ENCODE results near the gene MLX.

GRCh38 chr17:42585353-42585752, 18.5 kb downstream of the MLX start:
- TF ChIP-seq CTCF (IDR thresholded peaks at IDR 0.05; ENCODE audit: low read depth, low read length, poor library complexity, severe bottlenecking) = no peak
- no peak for TF ChIP-seq EZH2phosphoT487 (IDR thresholded peaks at IDR 0.05; ENCODE audit: borderline replicate concordance, low read length)

Measured in DOHH2 (cell line).